NCI-H2196 treated with DMSO at 0.1 percent for 48 hours (cell line): ENCODE data around the gene GPRIN1.

Source experiments
- DNase-seq: peaks from one replicate; lab custom pipeline; 2025; ENCODE audit not compliant: unreplicated experiment; lab: John Stamatoyannopoulos, UW

The GPRIN1 gene

DNA sequence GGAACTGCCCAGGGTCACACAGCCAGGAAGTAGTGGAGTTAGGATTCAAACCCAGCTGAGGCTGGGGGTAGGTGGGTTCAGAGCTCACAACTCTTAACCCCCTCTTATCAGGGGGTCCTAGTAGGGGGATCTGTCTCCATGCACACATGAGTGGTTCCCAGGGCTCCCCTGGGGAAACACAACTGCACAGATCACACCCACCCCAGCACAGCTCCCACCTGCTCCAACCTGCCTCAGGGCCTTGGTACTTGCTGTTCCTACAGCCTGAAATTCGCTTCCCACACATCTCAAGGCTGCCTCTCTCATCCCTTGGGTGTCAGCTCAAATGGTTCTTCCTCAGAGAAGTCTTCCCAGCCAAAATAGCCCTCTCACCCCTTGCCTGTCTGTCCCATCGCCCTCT, 15.6 kb upstream of the GPRIN1 start:
- no peak for DNase-seq

- no peak for DNase-seq
These were observed 15.0 kb upstream of the GPRIN1 start for GRCh38 chr5:176624938-176625337.

GRCh38 chr5:176624142-176624541, 14.2 kb upstream of the GPRIN1 start:
- no peak for DNase-seq

GRCh38 chr5:176621661-176622079, 11.7 kb upstream of the GPRIN1 start:
- no peak for DNase-seq

DNA sequence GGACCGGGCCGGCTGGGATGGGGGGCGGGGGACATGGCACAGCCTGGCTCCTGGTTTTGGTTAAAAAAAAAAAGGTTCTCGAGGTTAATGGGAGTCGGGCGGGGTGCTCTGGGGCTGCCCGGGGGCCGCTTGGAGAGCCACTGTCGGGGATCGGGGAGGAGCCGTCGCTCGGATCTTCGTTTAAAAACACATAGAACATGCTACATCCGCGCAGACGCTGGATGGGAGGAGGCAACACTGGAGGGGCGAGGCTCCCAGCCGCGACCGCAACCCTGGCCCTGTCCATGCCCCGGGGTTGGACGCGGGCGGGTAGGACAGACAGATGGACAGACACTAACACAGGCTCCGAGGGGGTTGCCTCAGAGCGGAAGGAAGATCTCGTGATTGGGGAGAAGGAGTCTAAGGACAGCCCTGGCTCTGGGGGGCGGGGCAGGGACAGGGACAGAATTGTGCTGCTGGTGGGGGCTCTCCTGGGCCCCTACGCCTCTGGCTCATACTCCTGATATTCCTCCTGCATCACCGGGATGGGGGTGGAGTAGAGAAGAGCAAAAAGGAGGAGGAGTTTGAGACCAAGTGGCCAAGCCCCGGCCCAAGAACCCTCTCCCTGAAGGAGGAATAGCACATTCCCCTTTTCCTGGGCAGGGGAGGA, 10.5 kb upstream of the GPRIN1 start:
- DNase-seq = no peak

DNA sequence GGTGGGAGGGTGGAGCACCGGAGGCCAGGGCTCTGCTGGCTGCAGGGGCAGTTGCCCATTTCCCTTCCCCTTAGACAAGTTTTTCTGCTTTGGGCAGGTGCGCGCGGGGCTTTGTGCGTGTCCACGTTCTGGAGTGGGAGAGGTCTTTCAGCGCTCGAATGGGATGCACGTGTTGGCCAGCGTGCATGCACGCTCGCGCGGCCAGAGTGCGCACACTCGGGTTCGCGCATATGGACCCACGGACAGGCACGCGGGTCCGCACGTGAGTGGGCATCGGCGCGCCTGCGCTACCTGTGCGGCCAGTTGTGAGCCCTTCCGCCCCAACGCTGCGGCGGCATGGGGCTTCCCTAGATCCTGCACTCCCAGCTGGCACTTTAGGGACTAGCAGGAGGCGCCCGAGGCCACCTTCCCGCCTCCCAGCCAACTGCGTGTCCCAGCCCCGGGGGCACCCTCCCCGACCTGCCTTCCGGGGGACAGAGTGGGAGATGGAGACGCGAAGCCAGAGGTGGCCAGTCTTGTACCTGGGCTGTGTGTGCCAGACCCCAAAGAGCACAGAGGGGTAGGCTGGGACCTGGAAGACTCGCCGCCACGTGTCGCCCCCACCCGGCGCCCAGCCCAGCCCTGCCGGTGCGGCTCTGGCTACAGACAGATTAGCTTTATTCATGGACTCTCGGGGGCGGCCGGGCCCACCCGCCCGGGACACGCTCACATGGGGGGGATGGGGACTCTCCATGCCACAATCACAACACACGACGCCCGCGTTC, 9.8 kb upstream of the GPRIN1 start:
- DNase-seq = no peak

- DNase-seq = peak; percentile 83
These were observed 9.2 kb upstream of the GPRIN1 start for GRCh38 chr5:176619203-176619568.

- no peak for DNase-seq
These were observed 8.8 kb upstream of the GPRIN1 start for GRCh38 chr5:176618783-176619182.

DNA sequence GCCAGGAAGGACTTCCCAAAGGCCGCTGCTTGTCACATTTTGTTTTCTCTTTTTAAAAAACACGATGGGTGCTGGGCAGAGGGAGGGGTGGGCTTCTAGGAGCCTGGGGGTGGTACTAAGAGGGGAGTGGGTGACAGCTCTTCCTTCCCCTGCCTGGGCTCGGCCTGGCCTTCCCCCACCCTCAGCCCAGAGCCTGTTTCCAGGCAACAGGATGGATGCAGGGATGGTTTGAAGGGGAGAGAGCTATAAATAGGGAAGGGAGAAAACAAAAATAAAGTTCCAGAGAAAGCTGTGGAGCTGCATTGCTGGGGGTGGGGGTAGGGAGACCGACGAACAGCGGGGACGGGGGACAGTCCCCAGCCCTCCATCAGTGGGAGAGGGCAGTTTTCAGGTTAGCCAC, 6.6 kb upstream of the GPRIN1 start:
- no peak for DNase-seq

GRCh38 chr5:176614805-176615478, 5.0 kb upstream of the GPRIN1 start:
- DNase-seq = no peak

DNA sequence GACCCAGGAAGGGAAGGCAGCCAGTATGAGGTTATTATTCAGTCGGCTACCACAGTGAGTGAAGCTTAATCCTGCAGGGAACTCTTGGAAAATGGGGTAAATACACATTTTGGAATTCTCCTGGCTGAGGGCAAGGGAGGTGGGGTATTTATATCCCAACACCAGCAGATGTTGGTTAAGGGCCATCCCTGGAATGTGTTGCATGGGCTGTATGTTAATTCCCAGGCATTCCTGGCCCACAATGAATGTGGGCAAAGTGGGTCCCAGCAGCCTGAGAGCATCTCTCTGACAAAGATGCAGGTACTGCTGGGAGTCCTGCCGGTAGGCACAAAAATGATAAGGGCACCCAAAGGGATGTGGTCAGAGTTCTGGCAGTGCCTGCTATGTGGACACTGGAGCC, 2.9 kb upstream of the GPRIN1 start:
- DNase-seq = no peak

- DNase-seq = no peak
These were observed 2.1 kb upstream of the GPRIN1 start for GRCh38 chr5:176612008-176612407.

DNA sequence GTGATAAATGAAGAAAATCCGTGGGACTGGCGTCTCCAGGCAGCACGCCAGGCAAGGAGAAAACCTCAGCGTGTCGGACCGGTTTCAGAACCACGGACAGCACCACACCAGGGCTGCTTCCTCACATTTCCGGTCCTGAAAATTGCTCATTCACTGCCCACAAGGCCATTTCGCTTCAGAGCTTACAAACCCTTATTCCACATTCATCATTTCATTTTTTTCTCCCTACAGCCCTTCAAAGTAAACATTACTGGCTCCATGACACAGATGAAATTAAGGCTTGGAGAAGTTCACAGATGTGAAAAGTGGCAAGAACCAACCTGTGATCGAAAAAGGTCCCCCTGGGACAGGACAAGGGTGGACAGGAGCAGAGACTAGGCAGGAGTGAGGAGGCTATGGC, 1.5 kb upstream of the GPRIN1 start:
- DNase-seq = no peak

DNA sequence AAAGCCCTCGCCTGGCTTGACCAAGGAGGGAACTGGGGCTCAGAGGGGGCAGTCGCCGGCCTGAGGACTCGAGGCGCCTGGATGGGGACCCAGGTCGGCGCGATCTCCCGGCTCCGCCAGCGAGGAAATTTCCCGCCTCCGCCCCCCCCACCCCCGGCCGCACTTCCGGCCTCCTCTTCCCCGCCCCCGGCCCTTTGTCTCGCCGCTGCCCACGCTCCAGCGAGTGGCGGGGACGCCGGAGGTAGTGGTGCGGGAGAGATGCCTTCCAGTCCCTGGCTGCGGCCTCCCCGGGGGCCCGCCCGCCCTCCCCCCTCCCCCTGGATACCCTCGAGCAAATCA, 448 bp upstream of the GPRIN1 start:
- no peak for DNase-seq

DNA sequence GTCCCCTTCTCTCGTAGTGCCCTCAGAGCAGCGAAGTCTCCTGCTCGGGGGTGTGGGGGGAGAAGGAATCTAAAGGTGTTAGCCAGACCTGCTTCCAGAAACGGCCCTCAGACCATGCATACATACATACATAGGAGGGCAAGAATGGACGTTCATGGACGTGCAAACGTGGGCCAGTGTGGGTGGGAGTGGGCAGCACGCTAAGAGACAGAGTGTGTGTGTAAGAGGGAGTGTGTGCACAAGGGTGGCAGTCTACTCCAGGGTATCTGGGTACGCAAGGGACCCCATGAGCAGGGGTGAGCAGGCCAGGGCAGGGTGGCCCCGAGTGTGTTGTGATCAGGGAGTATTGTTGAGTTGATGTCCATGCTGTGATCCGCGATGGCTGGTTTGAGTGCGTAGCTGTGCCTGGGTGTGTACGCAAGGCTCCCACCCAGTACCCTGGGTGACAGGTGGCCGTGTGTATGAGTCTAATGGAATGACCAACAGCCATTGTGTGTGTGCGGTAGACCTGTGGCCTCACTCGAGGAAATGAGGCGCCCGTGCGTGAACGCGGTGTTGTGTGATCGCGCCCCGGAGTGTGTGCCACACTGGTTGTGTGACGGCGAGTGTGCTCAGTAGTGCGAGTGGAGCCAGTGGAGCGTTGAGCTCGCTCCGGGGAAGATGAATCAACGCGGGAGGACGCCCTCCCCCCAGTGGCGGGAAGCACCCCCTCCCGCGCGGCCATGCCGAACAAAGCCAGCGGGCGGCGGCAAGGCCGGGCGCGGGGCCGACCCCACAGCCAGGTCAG, 826 bp downstream of the GPRIN1 start:
- DNase-seq = no peak

DNA sequence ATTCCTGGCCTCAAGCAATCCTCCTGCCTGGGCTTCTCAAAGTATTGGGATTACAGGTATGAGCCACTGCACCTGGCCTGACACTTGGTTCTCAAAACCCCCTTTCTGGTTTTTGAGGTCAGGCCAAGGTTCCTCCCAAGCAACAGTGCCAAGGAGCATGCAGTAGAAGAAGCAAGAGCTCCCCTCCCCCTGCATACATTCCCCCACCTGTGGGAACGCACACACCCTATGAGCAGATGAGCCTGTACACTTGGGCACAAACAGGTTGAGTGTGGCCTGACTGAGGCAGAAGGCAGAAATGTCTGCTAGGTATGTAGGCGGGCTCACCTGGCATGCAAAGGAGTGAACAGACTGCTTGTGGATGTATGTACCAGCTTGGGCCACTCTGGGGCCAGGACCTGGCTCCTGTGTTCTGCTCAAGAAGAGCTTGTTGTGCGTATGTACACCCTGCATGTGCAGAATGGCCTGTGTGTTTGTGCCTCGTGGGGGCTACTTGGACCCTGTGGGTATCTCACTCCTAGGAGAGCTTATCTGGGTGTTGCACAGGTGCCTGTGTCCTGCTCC, 1.7 kb downstream of the GPRIN1 start:
- DNase-seq = no peak

DNA sequence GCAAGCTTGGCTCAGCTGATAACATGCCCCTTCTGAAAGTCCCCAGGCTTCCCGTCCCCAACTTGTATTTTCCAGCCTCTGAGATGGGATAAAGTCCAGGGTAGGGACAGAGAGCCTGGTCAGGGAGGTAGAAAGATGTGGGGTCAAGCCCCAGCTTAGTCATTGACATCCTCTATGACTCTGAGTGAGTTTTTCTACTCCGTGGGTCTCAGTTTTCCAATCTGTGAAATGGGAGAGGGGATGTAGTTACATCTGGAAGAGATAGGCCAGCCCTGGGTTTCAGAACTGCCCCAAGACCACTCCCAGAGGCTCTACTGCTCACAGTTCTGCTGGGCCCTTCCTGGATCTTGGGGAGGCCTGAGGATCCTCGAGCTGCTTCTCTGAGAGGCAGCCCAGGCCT, 3.1 kb downstream of the GPRIN1 start:
- DNase-seq = no peak

DNA sequence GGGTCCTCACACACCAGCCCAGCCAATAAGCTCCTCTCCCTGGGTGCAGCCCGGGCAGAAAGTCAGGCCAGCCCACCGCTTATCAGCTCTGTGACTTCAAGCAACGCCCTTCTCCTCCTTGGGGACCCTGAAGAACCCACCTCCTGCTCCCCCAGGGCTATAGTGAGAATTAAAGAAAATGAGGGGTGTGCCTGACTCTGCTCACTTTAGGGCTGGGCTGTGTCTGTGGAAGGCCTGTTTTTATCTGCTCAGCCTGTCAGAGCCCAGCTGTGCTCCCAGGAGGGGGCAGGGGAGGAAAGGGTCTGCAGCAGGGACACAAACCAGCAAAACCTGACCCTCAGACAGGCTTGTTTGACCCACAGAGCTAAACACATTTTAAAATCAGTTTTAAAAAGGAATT, 3.9 kb downstream of the GPRIN1 start:
- DNase-seq = no peak

DNA sequence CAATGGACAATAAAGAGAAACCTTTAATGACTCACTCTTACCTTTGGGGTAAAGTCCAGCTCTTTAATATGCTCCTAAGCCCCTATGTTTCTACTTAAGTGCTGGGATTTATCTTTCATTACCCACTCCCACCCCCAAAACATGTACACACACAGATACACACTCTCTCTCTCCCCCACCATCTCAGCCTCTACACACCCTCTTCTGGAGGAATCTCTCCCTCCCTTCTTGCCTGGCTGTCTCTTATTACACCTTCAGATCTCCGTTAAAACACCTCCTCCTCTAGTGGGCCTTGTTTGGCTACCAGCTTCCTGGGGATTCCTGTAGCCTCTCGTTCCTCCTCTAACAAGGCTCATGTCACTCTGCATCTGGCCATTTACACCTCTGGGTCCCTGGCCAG, 6.9 kb downstream of the GPRIN1 start:
- no peak for DNase-seq

GRCh38 chr5:176601901-176602482, 8.0 kb downstream of the GPRIN1 start:
- DNase-seq = no peak
